Psoas muscle (tissue), 8 donors: ENCODE measurements around the gene SLC26A9. TPM values are rescaled to one million over a fixed set of nuclear protein-coding genes. Genes with fewer than 3 reads are reported as not detected.

Source experiments
- ATAC-seq, 4 donors: fragments of 200-7000 bp; cut with Tn5 transposase; one replicate each; pipeline ENCODE4 v1.9.1; 2020; ENCODE audit warnings: moderate library complexity in 3 of 4, mild to moderate bottlenecking in 2 of 4
- DNase-seq, 2 donors: peaks; one replicate each; pipeline ENCODE4 v3.0.0-alpha.2; 2020
- H3K27ac ChIP-seq: fragments of 200-600 bp; one replicate; pipeline ENCODE4 v1.8.0; 2022
- H3K27me3 ChIP-seq, 3 donors: fragments of 200-600 bp in 1 of 3; one replicate each; pipeline versions ENCODE4 v1.6.1 to v1.8.0; 2013 to 2022; ENCODE audit warnings: low read length in 2 of 3, mild to moderate bottlenecking in 2 of 3, moderate library complexity in 1 of 3; ENCODE audit not compliant: insufficient read depth in 3 of 3
- H3K36me3 ChIP-seq, 2 donors: fragments of 200-600 bp in 1 of 2; one replicate each; pipeline versions ENCODE4 v1.6.1 to v1.8.0; 2013 to 2022; ENCODE audit warnings: low read depth in 1 of 2, mild to moderate bottlenecking in 1 of 2, moderate library complexity in 1 of 2; ENCODE audit not compliant: insufficient read depth in 1 of 2
- H3K4me1 ChIP-seq: fragments of 200-600 bp; one replicate; pipeline ENCODE4 v1.8.0; 2022
- H3K4me3 ChIP-seq: fragments of 200-600 bp; one replicate; pipeline ENCODE4 v1.8.0; 2022; ENCODE audit warnings: mild to moderate bottlenecking
- H3K9me3 ChIP-seq: fragments of 200-600 bp; one replicate; pipeline ENCODE4 v1.8.0; 2022
- CTCF ChIP-seq: fragments of 200-600 bp; IDR thresholded peaks from one replicate; pipeline ENCODE4 v1.8.0; 2022; ENCODE audit warnings: antibody characterized with exemption
- WGBS, 3 donors: extraction: QIAGEN DNeasy Blood & Tissue Kit; methylation state at CpG; one replicate each; pipeline versions ENCODE4 v1.1.6 to v1.1.7; 2013; 5-methylcytosine and 5-hydroxymethylcytosine counted together
- intact Hi-C, 2 donors: fragments of 100-400 bp; cut with DNase I; formaldehyde crosslinking; loops; one replicate each; pipeline versions ENCODE4 v1.11.0 to v1.14.2; 2022
- long read RNA-seq, 2 donors: library from polyadenylated mRNA; unstranded; transcript quantifications; one replicate each; pipeline ENCODE4 v2.0.0, GENCODE V29; 2021
- polyA plus RNA-seq, 3 donors: library from polyadenylated mRNA; stranded (reverse); fragments of 200-250 nt; gene quantifications; one replicate each; pipeline ENCODE4 v1.2.3, GENCODE V29; 2013
- total RNA-seq, 4 donors: library from RNA; stranded (reverse); fragmentation: NEBNext Ultra II Directional in 2 of 4; extraction: Animal tissue kit (Norgen Biotek cat#: 25700) in 2 of 4; gene quantifications; one replicate each; pipeline versions ENCODE4 v1.2.1 to v1.2.4, GENCODE V29; 2021 to 2023
- donor health status: healthy with polysubstance abuse.
- donor health status: DM: no; HTN: no; CAD: no; lungs with moderate emphysema.
- donor health status: Bipolar disorder and iron deficiency.
- donor health status: healthy.
- donor health status: DM: yes; HTN: yes; CAD: no.
- donor health status: DM: no; HTN: no; CAD: no.
- donor health status: DM: no; HTN: no; CAD: no.
- donor health status: DM: yes; HTN: yes; CAD: no.

The SLC26A9 gene
- total RNA-seq (1 to 10 TPM in 1 of 4 donors, under 1 TPM in 3; 0.15 to 5.5 (median 0.47) TPM), polyA plus RNA-seq (under 1 TPM; 0.16 to 0.56 (median 0.42) TPM)
- long read RNA-seq, donor 1 = 0 reads
- long read RNA-seq, donor 2 = 0 reads

- H3K4me3 ChIP-seq = no peak within 1 kb of the TSS
- DNase-seq (no peak), ATAC-seq (no peak)
- intact Hi-C loops = no loop called here
- 63 to 66% (median 65%) methylated on average over 7 of the region's 7 CpGs for WGBS, 3 donors
- no peak within 1 kb of the TSS for H3K27ac ChIP-seq
- TF ChIP-seq CTCF = no peak
- no peaks in the 10 kb centered on the region for H3K27me3 ChIP-seq
- H3K36me3 ChIP-seq = no peaks in the 10 kb centered on the region
- peaks cover 4% of the 10 kb centered on the region for H3K4me1 ChIP-seq
- H3K9me3 ChIP-seq = no peaks in the 10 kb centered on the region
Observed at GRCh38 chr1:205943245-205943644, at the start of gene SLC26A9. SLC26A9 (minus strand) TSS chr1:205943456; CDS start chr1:205935820, 7,636 bp downstream.

GRCh38 chr1:205992218-205992882 lies 49.1 kb upstream of the SLC26A9 start:
- peak in 2 of 4 donors; percentile 22 to 30 for ATAC-seq
- Histone ChIP-seq H3K27ac (no peak overlapping the region), H3K36me3 (no peaks in the 10 kb centered on the region), H3K27me3 (no peaks in the 10 kb centered on the region), H3K9me3 (no peaks in the 10 kb centered on the region), H3K4me1 (no peaks in the 10 kb centered on the region), H3K4me3 (no peak overlapping the region)
- no peak for DNase-seq
- WGBS, 3 donors = 89 to 94% (median 89%) methylated on average over 14 of the region's 14 CpGs
- intact Hi-C loops = no loop called here
- no peak for TF ChIP-seq CTCF

- intact Hi-C loops = no loop called here
- ATAC-seq (no peak), DNase-seq (no peak)
- 85 to 90% (median 90%) methylated on average over 4 of the region's 4 CpGs for WGBS, 3 donors
- H3K36me3 ChIP-seq = no peaks in the 10 kb centered on the region
- no peaks in the 10 kb centered on the region for H3K4me1 ChIP-seq
- H3K27ac ChIP-seq = no peak overlapping the region
- no peaks in the 10 kb centered on the region for H3K9me3 ChIP-seq
- no peaks in the 10 kb centered on the region for H3K27me3 ChIP-seq
- TF ChIP-seq CTCF = no peak
- no peak overlapping the region for H3K4me3 ChIP-seq
Observed at GRCh38 chr1:205991237-205991636, 48.0 kb upstream of the SLC26A9 start.

GRCh38 chr1:205990226-205990625 lies 47.0 kb upstream of the SLC26A9 start:
- no peak overlapping the region for H3K27ac ChIP-seq
- no peak for TF ChIP-seq CTCF
- no peak for ATAC-seq
- DNase-seq = no peak
- H3K9me3 ChIP-seq = no peaks in the 10 kb centered on the region
- no peaks in the 10 kb centered on the region for H3K4me1 ChIP-seq
- H3K4me3 ChIP-seq = no peak overlapping the region
- H3K27me3 ChIP-seq = no peaks in the 10 kb centered on the region
- WGBS, 3 donors = 80 to 90% (median 88%) methylated on average over 2 of the region's 2 CpGs
- intact Hi-C loops = no loop called here
- no peaks in the 10 kb centered on the region for H3K36me3 ChIP-seq

- Histone ChIP-seq H3K27ac (no peak overlapping the region), H3K9me3 (no peaks in the 10 kb centered on the region), H3K4me3 (no peak overlapping the region), H3K27me3 (no peaks in the 10 kb centered on the region), H3K4me1 (no peaks in the 10 kb centered on the region), H3K36me3 (no peaks in the 10 kb centered on the region)
- DNase-seq = no peak
- TF ChIP-seq CTCF = no peak
- intact Hi-C loops = no loop called here
- 80 to 87% (median 86%) methylated on average over 5 of the region's 5 CpGs for WGBS, 3 donors
- no peak for ATAC-seq
Observed at GRCh38 chr1:205989786-205990185, 46.5 kb upstream of the SLC26A9 start.
